GM18502 (cell line): ENCODE results near the gene RFC2.
"Not testable (repeated sequence)": the region's sequence is repeated elsewhere in the genome, so short reads cannot be mapped to it uniquely, and the experiment has no call there.

Source experiments
- ATAC-seq: cut with Tn5 transposase; IDR thresholded peaks from one replicate; pipeline ENCODE4 v1.9.1; 2021; ENCODE audit warnings: mild to moderate bottlenecking; ENCODE audit not compliant: unreplicated experiment, poor library complexity

The RFC2 gene

GRCh38 chr7:74195139-74195860, 58.9 kb downstream of the RFC2 start:
- ATAC-seq, result not testable (repeated sequence)

- ATAC-seq, result no peak
Observed at GRCh38 chr7:74194686-74195085, 59.5 kb downstream of the RFC2 start.

DNA sequence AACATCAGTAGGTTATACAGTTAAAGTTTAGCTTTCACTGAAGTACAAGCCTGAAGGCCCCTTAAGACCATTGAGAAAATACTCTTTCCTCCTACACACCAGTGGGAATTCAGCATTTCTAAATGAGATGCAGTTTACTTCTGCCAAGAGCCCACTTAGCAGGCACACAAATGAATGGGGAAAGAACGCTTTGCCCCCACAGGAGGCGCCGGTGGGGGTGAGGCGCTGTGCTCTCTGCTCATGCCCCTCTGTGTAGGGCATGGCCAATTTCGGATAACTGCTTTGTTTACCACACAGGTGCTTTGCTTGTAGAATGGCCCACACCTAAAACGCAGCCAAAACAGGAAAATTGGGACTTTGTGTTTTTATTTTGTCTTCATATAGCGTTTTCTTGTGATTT, 60.3 kb downstream of the RFC2 start:
- ATAC-seq, result no peak

DNA sequence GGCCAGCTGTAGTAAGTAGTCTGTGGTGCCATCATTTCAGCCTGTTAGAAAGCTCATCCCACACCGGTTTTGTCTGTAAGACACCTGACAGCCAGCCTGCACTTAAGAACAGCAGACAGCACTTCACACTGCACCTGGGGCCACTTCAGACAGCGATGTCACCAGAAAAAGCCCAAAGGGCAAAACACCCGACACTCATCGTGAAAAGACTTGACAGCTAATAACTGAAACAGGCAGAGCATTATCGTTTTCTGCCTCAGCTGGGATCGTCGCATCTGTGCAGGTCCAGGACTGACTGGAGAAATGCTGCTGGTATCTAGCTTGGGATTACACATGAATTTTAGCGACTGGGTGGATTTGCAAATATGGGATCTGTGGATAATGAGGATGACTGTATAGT, 61.1 kb downstream of the RFC2 start:
- no peak for ATAC-seq

- ATAC-seq, result no peak
Observed at GRCh38 chr7:74191231-74191630, 63.0 kb downstream of the RFC2 start.

- no peak for ATAC-seq
Observed at GRCh38 chr7:74190259-74190658, 63.9 kb downstream of the RFC2 start.

DNA sequence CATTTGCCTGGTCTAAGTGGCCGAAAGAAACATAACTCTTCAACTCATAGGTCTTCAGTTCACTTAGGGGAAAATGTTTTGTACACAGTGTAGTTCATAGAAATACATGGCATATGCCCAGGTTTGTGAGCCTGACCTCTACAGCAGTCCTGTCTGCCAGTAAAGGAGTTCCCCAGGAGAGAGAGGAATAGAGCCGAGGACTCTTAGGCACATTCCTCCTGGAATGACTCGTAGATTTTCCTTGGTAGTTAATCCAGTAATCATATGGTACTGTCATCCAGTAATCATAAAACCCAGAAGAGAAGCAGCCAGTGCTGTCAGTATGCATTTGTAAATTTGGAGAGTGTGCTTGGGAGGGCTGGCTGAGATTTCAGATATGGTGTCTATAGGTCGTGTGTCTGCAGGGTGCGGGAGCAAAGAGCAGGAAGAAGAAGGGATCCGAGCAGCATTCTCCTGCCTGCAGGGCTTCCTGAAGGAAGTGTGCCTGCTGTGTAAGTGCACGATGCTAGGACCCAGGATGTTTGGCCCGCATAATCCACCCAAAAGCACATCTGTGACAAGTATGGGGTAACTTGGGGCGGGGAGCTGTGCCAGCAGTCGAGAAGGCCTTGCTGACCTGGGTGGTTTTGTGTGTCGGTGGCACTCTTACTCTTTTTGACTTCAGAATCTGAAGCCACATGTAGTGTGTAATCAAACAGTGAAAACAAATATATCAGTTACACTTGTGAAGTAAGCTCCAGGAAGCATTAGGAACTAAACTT, 66.1 kb downstream of the RFC2 start:
- ATAC-seq, result no peak

DNA sequence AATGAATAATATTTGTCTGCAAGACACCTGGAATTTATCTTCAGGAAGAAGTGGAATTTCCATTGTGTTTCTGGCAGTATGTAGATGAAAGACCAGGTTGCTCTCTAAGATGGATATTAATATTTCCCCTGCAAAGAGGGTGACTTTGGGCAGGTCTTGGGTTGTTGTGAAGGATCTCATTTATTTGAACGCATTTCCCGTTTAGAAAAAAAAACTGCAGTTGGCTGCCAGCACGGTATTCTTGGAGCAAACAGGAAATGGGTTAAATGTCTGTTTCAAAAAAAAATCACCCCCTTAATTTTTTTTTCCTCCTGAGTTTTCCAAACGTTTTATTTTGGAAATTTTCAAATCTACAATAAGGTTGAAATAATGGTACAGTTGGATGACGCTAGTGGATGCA, 68.6 kb downstream of the RFC2 start:
- ATAC-seq, result no peak

GRCh38 chr7:74185016-74185415, 69.2 kb downstream of the RFC2 start:
- no peak for ATAC-seq

DNA sequence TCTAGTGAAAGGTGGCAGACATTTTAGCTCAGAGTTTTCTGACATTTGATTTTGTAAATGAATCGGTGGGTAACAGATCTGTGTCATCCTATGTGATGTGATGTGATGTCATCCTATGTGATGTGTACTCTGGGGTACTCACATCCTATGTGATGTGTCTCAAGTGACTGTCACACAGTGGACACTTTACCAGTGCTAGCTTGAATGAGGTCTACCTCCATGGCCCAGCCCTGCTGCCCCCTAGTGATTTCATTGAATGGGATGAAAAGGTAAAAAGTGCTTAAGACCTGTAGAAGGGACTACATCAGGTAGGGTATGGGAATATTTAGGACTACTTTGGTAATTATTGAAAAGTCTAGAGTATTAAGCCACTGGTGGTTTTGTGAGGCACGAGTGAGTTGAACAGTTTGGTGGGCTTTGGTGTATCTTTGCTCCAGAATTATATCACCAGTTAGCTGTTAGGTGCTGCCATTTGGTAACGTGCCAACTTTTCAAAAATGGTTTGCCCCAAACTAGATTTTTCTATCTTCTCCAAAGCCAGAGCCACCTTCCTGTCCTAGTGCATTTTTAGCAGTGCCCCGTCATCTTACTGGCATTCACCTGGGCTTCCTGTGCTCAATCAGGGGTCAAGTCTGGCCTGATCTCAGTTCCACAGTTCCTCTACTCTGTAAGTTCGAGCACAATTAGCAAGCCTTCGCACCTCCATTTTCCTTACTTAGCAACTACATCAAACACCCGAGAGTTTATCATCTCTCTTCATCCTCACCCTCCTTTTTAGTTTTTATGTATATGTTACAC, 70.3 kb downstream of the RFC2 start:
- ATAC-seq, result no peak

DNA sequence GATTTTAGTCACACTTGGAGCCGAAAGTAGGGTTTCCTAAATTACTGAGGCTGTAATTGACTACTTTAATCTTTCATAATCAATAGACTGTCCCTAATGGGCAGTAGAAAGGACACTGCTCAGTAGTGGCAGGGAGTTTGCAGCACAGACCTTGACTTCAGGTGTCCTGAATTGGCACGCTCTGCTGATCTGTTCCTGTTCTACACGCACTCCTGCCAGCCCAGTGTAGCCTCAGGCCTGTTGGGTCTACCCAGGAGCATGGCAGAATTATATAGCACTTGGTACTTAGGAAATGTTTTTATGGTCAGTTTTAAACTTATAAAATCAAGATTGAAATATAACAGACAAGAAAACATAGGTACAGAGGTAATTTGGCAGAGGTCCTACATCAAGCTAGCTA, 71.1 kb downstream of the RFC2 start:
- no peak for ATAC-seq

GRCh38 chr7:74182453-74183090, 71.6 kb downstream of the RFC2 start:
- ATAC-seq, result no peak

GRCh38 chr7:74181821-74182220, 72.4 kb downstream of the RFC2 start:
- ATAC-seq, result no peak
